A673 (cell line): ENCODE data around the gene NECAB3. TPM values are rescaled to one million over a fixed set of nuclear protein-coding genes. Genes with fewer than 3 reads are reported as not detected.

ENCODE experiments used
- BruUV-seq: library from RNA; stranded (reverse); fragments of 400-500 nt; replicated peaks from 2 replicates; lab custom pipeline; 2021; lab: Mats Ljungman, UMichigan
- CTCF ChIA-PET: fragments of 300-600 bp; sonication (Branson Sonifier 250); formaldehyde crosslinking; loops from one replicate; lab custom pipeline; 2022; ENCODE audit warnings: antibody characterized with exemption; lab: Charles Lee
- POLR2A ChIA-PET: fragments of 300-600 bp; sonication (Branson Sonifier 250); formaldehyde crosslinking; loops from one replicate; lab custom pipeline; 2022; ENCODE audit warnings: antibody characterized with exemption; ENCODE audit not compliant: low non-redundant PET; lab: Charles Lee
- DNase-seq: peaks from one replicate; pipeline ENCODE4 v3.0.0-alpha.2; 2015; ENCODE audit warnings: low spot score
- H3K27ac ChIP-seq: fragments of 200-600 bp; sonication (generic); 2 replicates; pipeline ENCODE4 v1.5.1; 2016; ENCODE audit warnings: mixed run types, low read depth, mild to moderate bottlenecking, mixed read lengths, antibody characterized with exemption, low read length; ENCODE audit not compliant: poor library complexity, severe bottlenecking
- H3K27me3 ChIP-seq: fragments of 200-600 bp; sonication (generic); replicated peaks from 2 replicates; pipeline ENCODE4 v1.6.1; 2017; ENCODE audit warnings: mixed run types, low read depth, mild to moderate bottlenecking, mixed read lengths, antibody characterized with exemption, low read length; ENCODE audit not compliant: insufficient read depth, poor library complexity
- H3K36me3 ChIP-seq: fragments of 200-600 bp; sonication (generic); 2 replicates; pipeline ENCODE4 v1.6.1; 2016; ENCODE audit warnings: mixed run types, mild to moderate bottlenecking, mixed read lengths, antibody characterized with exemption, low read length; ENCODE audit not compliant: insufficient read depth, poor library complexity, severe bottlenecking
- H3K4me1 ChIP-seq: fragments of 200-600 bp; sonication (generic); 2 replicates; pipeline ENCODE4 v1.6.1; 2017; ENCODE audit warnings: mixed run types, mild to moderate bottlenecking, mixed read lengths, antibody characterized with exemption, low read length; ENCODE audit not compliant: insufficient read depth, poor library complexity, severe bottlenecking
- H3K4me3 ChIP-seq: fragments of 200-600 bp; sonication (generic); 2 replicates; pipeline ENCODE4 v1.5.1; 2016; ENCODE audit warnings: low read depth, mixed run types, mild to moderate bottlenecking, mixed read lengths, low read length; ENCODE audit not compliant: poor library complexity, severe bottlenecking
- H3K9me3 ChIP-seq: fragments of 200-600 bp; sonication (generic); 2 replicates; pipeline ENCODE4 v1.6.1; 2016; ENCODE audit warnings: mixed run types, low read depth, mild to moderate bottlenecking, mixed read lengths, antibody characterized with exemption, low read length; ENCODE audit not compliant: poor library complexity, severe bottlenecking
- CTCF ChIP-seq: fragments of 300-800, 200-600 bp; sonication (generic); conservative IDR thresholded peaks from 2 replicates; pipeline ENCODE4 v1.5.1; 2017; ENCODE audit warnings: low read depth, mild to moderate bottlenecking, antibody characterized with exemption, low read length, moderate library complexity, mixed read lengths
- EZH2 ChIP-seq: fragments of 200-600 bp; sonication (generic); IDR thresholded peaks from 2 replicates; pipeline ENCODE4 v1.6.1; 2017; ENCODE audit warnings: borderline replicate concordance, low read depth, mild to moderate bottlenecking, mixed read lengths, antibody characterized with exemption, low read length; ENCODE audit not compliant: poor library complexity, severe bottlenecking
- intact Hi-C: fragments of 100-400 bp; cut with micrococcal nuclease; formaldehyde crosslinking; loops from one replicate; pipeline ENCODE4 v1.10.0; 2022; ENCODE audit not compliant: unreplicated experiment
- total RNA-seq: library from RNA; stranded (reverse); gene quantifications from 2 replicates; pipeline ENCODE4 v1.2.3, GENCODE V29; 2021

The NECAB3 gene
- total RNA-seq, 1 experiment from 2014 or later, result 83.1 TPM

GRCh38 chr20:33669224-33669623, 5.0 kb downstream of the NECAB3 start:
- no TSS peak for BruUV-seq
- Histone ChIP-seq H3K27ac (no peak overlapping the region), H3K4me1 (peaks cover 37% of the 10 kb centered on the region), H3K36me3 (peaks cover 16% of the 10 kb centered on the region), H3K4me3 (no peak overlapping the region), H3K9me3 (no peaks in the 10 kb centered on the region), H3K27me3 (no peaks in the 10 kb centered on the region)
- ChIA-PET CTCF (no interaction called here), POLR2A (no interaction called here)
- TF ChIP-seq CTCF (no peak), EZH2 (no peak)
- DNase-seq, result no peak
- intact Hi-C loops, result loop anchor here (5.0 kb wide), 1 partner anchor 458 kb away; no protein-coding TSS in a partner anchor

GRCh38 chr20:33668466-33669155, 5.6 kb downstream of the NECAB3 start:
- no TSS peak for BruUV-seq
- DNase-seq, result no peak
- H3K27me3 ChIP-seq, result no peaks in the 10 kb centered on the region
- no peak overlapping the region for H3K4me3 ChIP-seq
- H3K27ac ChIP-seq, result no peak overlapping the region
- ChIA-PET POLR2A (interaction anchor here (0.6 kb wide), 2 partner anchors 140 to 218 kb away, joined by 3 to 4 read pairs; no protein-coding TSS in a partner anchor), CTCF (interaction anchor here (0.5 to 0.9 kb wide), 2 partner anchors 153 to 211 kb away, joined by 3 to 6 read pairs; no protein-coding TSS in a partner anchor)
- H3K36me3 ChIP-seq, result peaks cover 16% of the 10 kb centered on the region
- intact Hi-C loops, result loop anchor here (5.0 kb wide), 1 partner anchor 459 kb away; no protein-coding TSS in a partner anchor
- TF ChIP-seq EZH2 (no peak), CTCF (no peak)
- peaks cover 43% of the 10 kb centered on the region for H3K4me1 ChIP-seq
- H3K9me3 ChIP-seq, result no peaks in the 10 kb centered on the region

- POLR2A ChIA-PET, result interaction anchor here (0.6 kb wide), 2 partner anchors 139 to 217 kb away, joined by 3 to 4 read pairs; no protein-coding TSS in a partner anchor
- CTCF ChIA-PET, result interaction anchor here (0.5 to 1.1 kb wide), 4 partner anchors 152 to 1147 kb away, joined by 3 to 6 read pairs (median 4); no protein-coding TSS in a partner anchor
- intact Hi-C loops, result loop anchor here (5.0 kb wide), 1 partner anchor 459 kb away; no protein-coding TSS in a partner anchor
- Histone ChIP-seq H3K36me3 (peaks cover 16% of the 10 kb centered on the region), H3K4me1 (peaks cover 43% of the 10 kb centered on the region), H3K27me3 (no peaks in the 10 kb centered on the region), H3K4me3 (peak overlapping the region; percentile 48), H3K9me3 (no peaks in the 10 kb centered on the region), H3K27ac (peak overlapping the region; percentile 29)
- TF ChIP-seq EZH2 (no peak), CTCF (peak; percentile 94)
- DNase-seq, result peak; percentile 88
- no TSS peak for BruUV-seq
These were observed 6.4 kb downstream of the NECAB3 start for GRCh38 chr20:33667676-33668465.
